OCI-M1 (cell line): ENCODE results near the gene LINS1.
"Not testable (repeated sequence)": the region's sequence is repeated elsewhere in the genome, so short reads cannot be mapped to it uniquely, and the experiment has no call there.

Experiments
- DNase-seq: peaks from one replicate; lab custom pipeline; 2025; lab: John Stamatoyannopoulos, UW

The LINS1 gene

GRCh38 chr15:100602823-100603393 lies 924 bp upstream of the LINS1 start:
- peak; percentile 65 for DNase-seq

GRCh38 chr15:100601617-100602063 lies 344 bp downstream of the LINS1 start:
- DNase-seq: no peak

GRCh38 chr15:100601163-100601562 lies 821 bp downstream of the LINS1 start:
- DNase-seq: peak; percentile 74

- no peak for DNase-seq
Measured at GRCh38 chr15:100598655-100599054, 3.3 kb downstream of the LINS1 start.

- DNase-seq: peak; percentile 21
Measured at GRCh38 chr15:100597862-100598261, 4.1 kb downstream of the LINS1 start.

- DNase-seq: peak; percentile 96
Measured at GRCh38 chr15:100596792-100597191, 5.2 kb downstream of the LINS1 start.

GRCh38 chr15:100595964-100596363 lies 6.0 kb downstream of the LINS1 start:
- no peak for DNase-seq

GRCh38 chr15:100593431-100593830 lies 8.6 kb downstream of the LINS1 start:
- no peak for DNase-seq

GRCh38 chr15:100592898-100593297 lies 9.1 kb downstream of the LINS1 start:
- DNase-seq: no peak

GRCh38 chr15:100591835-100592234 lies 10.1 kb downstream of the LINS1 start:
- no peak for DNase-seq

- DNase-seq: not testable (repeated sequence)
Measured at GRCh38 chr15:100591163-100591562, 10.8 kb downstream of the LINS1 start.

- peak; percentile 32 for DNase-seq
Measured at GRCh38 chr15:100588638-100589242, 13.2 kb downstream of the LINS1 start.

GRCh38 chr15:100580414-100580813 lies 21.6 kb downstream of the LINS1 start:
- no peak for DNase-seq

GRCh38 chr15:100573526-100573925 lies 28.5 kb downstream of the LINS1 start:
- no peak for DNase-seq

- DNase-seq: peak; percentile 24
Measured at GRCh38 chr15:100572362-100572983, 29.5 kb downstream of the LINS1 start.

GRCh38 chr15:100571592-100572167 lies 30.3 kb downstream of the LINS1 start:
- no peak for DNase-seq

GRCh38 chr15:100570735-100571313 lies 31.2 kb downstream of the LINS1 start:
- no peak for DNase-seq

GRCh38 chr15:100570275-100570674 lies 31.7 kb downstream of the LINS1 start:
- no peak for DNase-seq

GRCh38 chr15:100569391-100569790 lies 32.6 kb downstream of the LINS1 start:
- DNase-seq: no peak

- DNase-seq: no peak
Measured at GRCh38 chr15:100566850-100567628, 34.9 kb downstream of the LINS1 start.

- no peak for DNase-seq
Measured at GRCh38 chr15:100565591-100565990, 36.4 kb downstream of the LINS1 start.

GRCh38 chr15:100560323-100560722 lies 41.7 kb downstream of the LINS1 start:
- DNase-seq: no peak
